Upper lobe of left lung (tissue), 6 donors: ENCODE results near the gene TSEN54. TPM values are rescaled to one million over a fixed set of nuclear protein-coding genes. Genes with fewer than 3 reads are reported as not detected.

ENCODE experiments used
- ATAC-seq, 2 donors: fragments of 200-7000 bp; cut with Tn5 transposase; one replicate each; pipeline ENCODE4 v1.9.1; 2022; ENCODE audit warnings: mild to moderate bottlenecking in 2 of 2, moderate library complexity in 2 of 2; ENCODE audit not compliant: low FRiP score in 2 of 2
- DNase-seq, 2 donors: peaks; one replicate each; pipeline ENCODE4 v3.0.0-alpha.2; 2019 to 2020
- H3K27ac ChIP-seq, 4 donors: fragments of 200-600 bp; sonication (generic); one replicate each; pipeline ENCODE4 v1.5.1; 2016 to 2019
- H3K27me3 ChIP-seq, 4 donors: fragments of 200-600 bp; sonication (generic); one replicate each; pipeline ENCODE4 v1.5.1; 2017 to 2019
- H3K36me3 ChIP-seq, 4 donors: fragments of 200-600 bp; sonication (generic); one replicate each; pipeline ENCODE4 v1.5.1; 2016 to 2019
- H3K4me1 ChIP-seq, 4 donors: fragments of 200-600 bp; sonication (generic); one replicate each; pipeline ENCODE4 v1.5.1; 2018 to 2019
- H3K4me3 ChIP-seq, 4 donors: fragments of 200-600 bp; sonication (generic); one replicate each; pipeline ENCODE4 v1.5.1; 2017 to 2019; ENCODE audit warnings: mild to moderate bottlenecking in 2 of 4, moderate library complexity in 1 of 4
- H3K9me3 ChIP-seq, 4 donors: fragments of 200-600 bp; sonication (generic); one replicate each; pipeline ENCODE4 v1.5.1; 2018 to 2019
- EP300 ChIP-seq, 4 donors: sonication (generic); formaldehyde crosslinking; IDR thresholded peaks; one replicate each; pipeline ENCODE4 v1.5.1; 2017; ENCODE audit warnings: antibody characterized with exemption in 4 of 4, control low read depth in 2 of 4
- POLR2A ChIP-seq, 4 donors: fragments of 450-650 bp; IDR thresholded peaks; one replicate each; pipeline ENCODE4 v1.5.1; 2016 to 2017; ENCODE audit warnings: antibody characterized with exemption in 4 of 4, mild to moderate bottlenecking in 2 of 4
- POLR2AphosphoS5 ChIP-seq, 2 donors: sonication (generic); formaldehyde crosslinking; IDR thresholded peaks; one replicate each; pipeline ENCODE4 v1.5.1; 2017; ENCODE audit warnings: antibody characterized with exemption in 2 of 2
- WGBS, 2 donors: methylation state at CpG; one replicate each; pipeline ENCODE4 v1.1.5; 2017 to 2018; 5-methylcytosine and 5-hydroxymethylcytosine counted together
- total RNA-seq, 6 donors: library from RNA; depleted of rRNA in 4 of 6; stranded (reverse); fragments of >200 nt in 4 of 6; gene quantifications; one replicate each; pipeline versions ENCODE4 v1.1.0 to v1.2.1, GENCODE V29; 2016 to 2021
- TF ChIP-seq, protein P1 (sequence below), 6 experiments: fragments of 450-650 bp in 4 of 6; fragments of 200-600 bp in 2 of 6; sonication (generic) in 2 of 6; IDR thresholded peaks; one replicate each; pipeline ENCODE4 v1.5.1; 2016 to 2019; ENCODE audit warnings: antibody characterized with exemption in 6 of 6
- donor health status: DM: no; HTN: no; CAD: no; lungs with moderate emphysema.
- donor health status: DM: no; HTN: yes; CAD: no; lungs with severe emphysema.

The TSEN54 gene
- total RNA-seq, 6 donors from 2014 or later: 19.5 to 125 (median 31.3) TPM

GRCh38 chr17:75558666-75559530 is 42.6 kb downstream of the TSEN54 start:
- Histone ChIP-seq H3K4me3 (no peak overlapping the region), H3K4me1 (peaks cover 0 to 18% (median 14%) of the 10 kb centered on the region in 4 donors), H3K36me3 (peaks cover 0 to 28% (median 20%) of the 10 kb centered on the region in 4 donors), H3K9me3 (no peaks in the 10 kb centered on the region), H3K27ac (no peak overlapping the region), H3K27me3 (no peaks in the 10 kb centered on the region)
- ATAC-seq (no peak), DNase-seq (no peak)
- 89 to 97% methylated on average over 21 to 28 of the region's 38 CpGs for WGBS, 2 donors
- TF ChIP-seq EP300 (IDR thresholded peaks at IDR 0.05) (no peak), POLR2AphosphoS5 (IDR thresholded peaks at IDR 0.05) (no peak), POLR2A (IDR thresholded peaks at IDR 0.05) (no peak)
- TF ChIP-seq, protein P1, sequence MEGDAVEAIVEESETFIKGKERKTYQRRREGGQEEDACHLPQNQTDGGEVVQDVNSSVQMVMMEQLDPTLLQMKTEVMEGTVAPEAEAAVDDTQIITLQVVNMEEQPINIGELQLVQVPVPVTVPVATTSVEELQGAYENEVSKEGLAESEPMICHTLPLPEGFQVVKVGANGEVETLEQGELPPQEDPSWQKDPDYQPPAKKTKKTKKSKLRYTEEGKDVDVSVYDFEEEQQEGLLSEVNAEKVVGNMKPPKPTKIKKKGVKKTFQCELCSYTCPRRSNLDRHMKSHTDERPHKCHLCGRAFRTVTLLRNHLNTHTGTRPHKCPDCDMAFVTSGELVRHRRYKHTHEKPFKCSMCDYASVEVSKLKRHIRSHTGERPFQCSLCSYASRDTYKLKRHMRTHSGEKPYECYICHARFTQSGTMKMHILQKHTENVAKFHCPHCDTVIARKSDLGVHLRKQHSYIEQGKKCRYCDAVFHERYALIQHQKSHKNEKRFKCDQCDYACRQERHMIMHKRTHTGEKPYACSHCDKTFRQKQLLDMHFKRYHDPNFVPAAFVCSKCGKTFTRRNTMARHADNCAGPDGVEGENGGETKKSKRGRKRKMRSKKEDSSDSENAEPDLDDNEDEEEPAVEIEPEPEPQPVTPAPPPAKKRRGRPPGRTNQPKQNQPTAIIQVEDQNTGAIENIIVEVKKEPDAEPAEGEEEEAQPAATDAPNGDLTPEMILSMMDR (IDR thresholded peaks at IDR 0.05): no peak

DNA sequence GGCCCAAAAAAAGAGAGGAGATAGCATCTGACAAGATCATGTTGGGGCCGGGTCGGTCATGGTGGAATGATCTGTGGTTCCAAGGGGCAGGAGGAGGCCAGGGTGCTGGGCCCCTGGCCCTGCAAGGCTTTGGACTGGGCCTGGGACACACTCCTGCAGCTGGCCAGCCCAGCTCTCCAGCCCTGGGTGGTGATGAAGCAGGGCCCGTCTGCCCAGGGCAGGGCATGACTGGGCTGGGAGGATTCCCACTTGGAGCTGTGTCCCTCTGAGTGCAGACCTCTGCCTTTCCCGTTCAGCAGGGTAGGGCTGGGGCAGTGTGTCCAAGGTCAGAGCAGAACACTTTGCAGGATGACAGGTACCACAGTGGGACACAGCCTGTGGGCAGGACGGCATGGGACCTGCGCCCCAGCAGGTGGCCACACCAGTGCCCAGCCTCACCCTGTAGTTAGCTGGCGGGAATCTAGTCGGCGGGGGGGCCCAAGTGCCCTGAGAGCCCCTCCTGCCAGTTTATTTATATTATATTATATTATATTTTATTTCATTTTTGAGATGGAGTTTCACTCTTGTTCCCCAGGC is 43.7 kb downstream of the TSEN54 start:
- no peak overlapping the region for H3K4me3 ChIP-seq
- peaks cover 0 to 18% (median 14%) of the 10 kb centered on the region in 4 donors for H3K4me1 ChIP-seq
- DNase-seq: no peak
- TF ChIP-seq, protein P1 (IDR thresholded peaks at IDR 0.05): no peak
- TF ChIP-seq POLR2A (IDR thresholded peaks at IDR 0.05) (no peak), EP300 (IDR thresholded peaks at IDR 0.05) (no peak), POLR2AphosphoS5 (IDR thresholded peaks at IDR 0.05) (no peak)
- H3K9me3 ChIP-seq: no peaks in the 10 kb centered on the region
- no peaks in the 10 kb centered on the region for H3K27me3 ChIP-seq
- peaks cover 0 to 40% (median 31%) of the 10 kb centered on the region in 4 donors for H3K36me3 ChIP-seq
- ATAC-seq: no peak
- H3K27ac ChIP-seq: no peak overlapping the region
- WGBS, 2 donors: 94% methylated on average over 7 to 9 of the region's 9 CpGs

- WGBS, 2 donors: 80 to 82% methylated on average over 5 of the region's 5 CpGs
- Histone ChIP-seq H3K27me3 (no peaks in the 10 kb centered on the region), H3K4me1 (peaks cover 0 to 12% (median 10%) of the 10 kb centered on the region in 4 donors), H3K36me3 (peaks cover 0 to 56% (median 40%) of the 10 kb centered on the region in 4 donors), H3K4me3 (no peak overlapping the region), H3K27ac (no peak overlapping the region), H3K9me3 (no peaks in the 10 kb centered on the region)
- DNase-seq: no peak
- TF ChIP-seq POLR2AphosphoS5 (IDR thresholded peaks at IDR 0.05) (no peak), POLR2A (IDR thresholded peaks at IDR 0.05) (no peak), EP300 (IDR thresholded peaks at IDR 0.05) (no peak)
- TF ChIP-seq, protein P1 (IDR thresholded peaks at IDR 0.05): no peak
- ATAC-seq: no peak
Observed at GRCh38 chr17:75561927-75562603, 45.7 kb downstream of the TSEN54 start.

DNA sequence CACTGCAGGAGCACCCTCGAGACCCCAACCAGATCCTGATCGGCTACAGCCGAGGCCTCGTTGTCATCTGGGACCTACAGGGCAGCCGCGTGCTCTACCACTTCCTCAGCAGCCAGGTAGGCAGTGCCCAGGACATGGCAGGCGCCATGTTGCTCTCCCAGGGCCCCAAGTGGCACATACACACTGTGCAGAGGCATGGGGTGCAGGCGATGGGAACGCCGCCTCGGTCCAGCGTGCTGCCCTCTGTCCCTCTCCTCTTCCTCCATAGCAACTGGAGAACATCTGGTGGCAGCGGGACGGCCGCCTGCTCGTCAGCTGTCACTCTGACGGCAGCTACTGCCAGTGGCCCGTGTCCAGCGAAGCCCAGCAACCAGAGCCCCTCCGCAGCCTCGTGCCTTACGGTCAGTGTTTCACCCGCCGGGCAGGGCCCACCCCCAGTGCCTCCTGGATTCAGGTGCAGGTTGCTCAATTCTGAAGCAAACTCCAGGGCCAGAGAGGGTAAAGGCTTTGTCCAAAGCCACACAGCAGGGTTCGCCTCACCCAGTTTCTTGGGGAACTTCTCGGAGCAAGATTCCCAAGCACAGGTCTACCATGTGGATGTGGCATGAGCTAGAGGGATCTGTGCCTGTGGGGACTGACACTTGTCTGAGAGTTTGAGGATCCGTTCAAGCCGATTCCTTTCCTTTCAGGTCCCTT is 46.9 kb downstream of the TSEN54 start:
- Histone ChIP-seq H3K4me3 (no peak overlapping the region), H3K27ac (no peak overlapping the region), H3K27me3 (no peaks in the 10 kb centered on the region), H3K36me3 (peaks cover 0 to 57% (median 41%) of the 10 kb centered on the region in 4 donors), H3K9me3 (no peaks in the 10 kb centered on the region), H3K4me1 (peaks cover 0 to under 1% (median 0%) of the 10 kb centered on the region in 4 donors)
- 94 to 95% methylated on average over 19 to 28 of the region's 28 CpGs for WGBS, 2 donors
- DNase-seq: no peak
- TF ChIP-seq POLR2A (IDR thresholded peaks at IDR 0.05): no peak
- TF ChIP-seq POLR2AphosphoS5 (IDR thresholded peaks at IDR 0.05): no peak
- no peak for TF ChIP-seq EP300 (IDR thresholded peaks at IDR 0.05)
- TF ChIP-seq, protein P1 (IDR thresholded peaks at IDR 0.05): no peak
- ATAC-seq: no peak
